Measurements from ENCODE around the gene NPVF.

GRCh38 chr7:25180946-25181345, 47.3 kb downstream of the NPVF start:
- TF ChIP-seq CTCF (IDR thresholded peaks at IDR 0.05): no peak
- TF ChIP-seq POLR2A (IDR thresholded peaks at IDR 0.05): no peak
